PFSK-1 (cell line): ENCODE measurements around the gene KRT33A.

ENCODE experiments used
- FOXP2 ChIP-seq: optimal IDR thresholded peaks from 2 replicates; pipeline ENCODE3; 2011; ENCODE audit warnings: borderline replicate concordance, control low read depth, inconsistent platforms; ENCODE audit not compliant: insufficient read depth; ENCODE audit errors: extremely low read length, extremely low read depth
- POLR2AphosphoS5 ChIP-seq: IDR thresholded peaks from 2 replicates; pipeline ENCODE4 v1.6.1; 2012; ENCODE audit warnings: low read depth, mild to moderate bottlenecking, control low read depth, low read length, moderate library complexity
- REST ChIP-seq, 2 experiments: IDR thresholded peaks; 2 replicates each; pipeline versions ENCODE4 v1.6.1 to v1.8.0; 2011 to 2012; ENCODE audit warnings: low read depth in 2 of 2, low read length in 2 of 2, control low read depth in 1 of 2, inconsistent platforms in 1 of 2, mild to moderate bottlenecking in 1 of 2, moderate library complexity in 1 of 2; ENCODE audit not compliant: insufficient read depth in 1 of 2
- SIN3A ChIP-seq: IDR thresholded peaks from 2 replicates; pipeline ENCODE4 v1.6.1; 2012; ENCODE audit warnings: mild to moderate bottlenecking, low read length, moderate library complexity, borderline replicate concordance; ENCODE audit not compliant: insufficient read depth
- TAF1 ChIP-seq: IDR thresholded peaks from 2 replicates; pipeline ENCODE4 v1.6.1; 2012; ENCODE audit warnings: low read length, control low read depth, borderline replicate concordance; ENCODE audit not compliant: insufficient read depth

Gene KRT33A

GRCh38 chr17:41333098-41333497 lies 17.5 kb downstream of the KRT33A start:
- no peak for TF ChIP-seq REST (IDR thresholded peaks at IDR 0.05; ENCODE audit: insufficient read depth in 1 of 2, low read depth in 2 of 2, low read length in 2 of 2)
- no peak for TF ChIP-seq POLR2AphosphoS5
- TF ChIP-seq SIN3A: no peak
- TF ChIP-seq FOXP2: no peak
- TF ChIP-seq TAF1: no peak

- TF ChIP-seq REST (IDR thresholded peaks at IDR 0.05; ENCODE audit: insufficient read depth in 1 of 2, low read depth in 2 of 2, low read length in 2 of 2) (no peak), SIN3A (no peak), TAF1 (no peak), FOXP2 (no peak), POLR2AphosphoS5 (no peak)
Observed at GRCh38 chr17:41332239-41332638, 18.4 kb downstream of the KRT33A start.

GRCh38 chr17:41331606-41332005 lies 19.0 kb downstream of the KRT33A start:
- no peak for TF ChIP-seq SIN3A
- no peak for TF ChIP-seq POLR2AphosphoS5
- no peak for TF ChIP-seq TAF1
- TF ChIP-seq REST (IDR thresholded peaks at IDR 0.05; ENCODE audit: insufficient read depth in 1 of 2, low read depth in 2 of 2, low read length in 2 of 2): no peak
- no peak for TF ChIP-seq FOXP2

- TF ChIP-seq TAF1 (no peak), FOXP2 (no peak), POLR2AphosphoS5 (no peak), SIN3A (no peak), REST (IDR thresholded peaks at IDR 0.05; ENCODE audit: insufficient read depth in 1 of 2, low read depth in 2 of 2, low read length in 2 of 2) (no peak)
Observed at GRCh38 chr17:41329279-41329948, 21.2 kb downstream of the KRT33A start.
